NB4 (cell line): Measurements from ENCODE around the gene ZYX.

ENCODE experiments used
- POLR2A ChIP-seq: IDR thresholded peaks from 2 replicates; pipeline ENCODE4 v1.6.1; 2011; ENCODE audit warnings: mild to moderate bottlenecking; ENCODE audit not compliant: insufficient read length; ENCODE audit errors: extremely low read depth
- TF ChIP-seq, protein P1 (sequence below): IDR thresholded peaks from one replicate; pipeline ENCODE4 v1.5.1; 2012; ENCODE audit warnings: low read depth, low read length
- TF ChIP-seq, protein P2 (sequence below): IDR thresholded peaks from 2 replicates; pipeline ENCODE4 v1.6.1; 2011; ENCODE audit warnings: low read depth, low read length

DNA sequence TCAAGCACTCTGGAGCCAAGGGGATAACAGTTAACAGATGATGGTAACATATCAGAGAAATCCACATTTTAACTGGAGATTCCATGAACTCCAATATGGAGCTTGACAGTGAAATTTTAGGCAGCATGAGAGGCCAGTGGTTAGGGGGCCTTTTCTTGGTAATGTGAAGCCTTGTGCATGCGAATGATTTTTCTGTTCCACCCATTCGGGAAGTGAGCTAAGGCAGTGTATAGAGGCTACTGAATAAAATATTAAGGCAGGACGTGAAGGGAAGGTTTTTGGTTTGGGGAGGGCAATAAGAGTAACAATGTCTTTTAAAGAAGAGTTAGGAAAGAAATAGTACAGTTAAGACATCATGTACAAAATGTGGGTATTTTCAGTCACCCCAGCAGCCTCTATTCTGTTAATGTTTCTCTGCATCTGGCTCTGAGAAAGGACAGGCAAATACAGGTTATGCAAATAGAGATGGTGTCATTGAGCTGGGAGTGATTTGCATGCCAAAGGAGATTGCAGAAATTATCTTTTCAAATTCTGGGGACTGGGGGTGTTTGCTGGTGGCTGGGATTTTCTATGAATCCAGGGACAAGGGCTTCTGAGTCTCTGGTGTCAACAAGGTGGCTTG lies 55.3 kb downstream of the ZYX start:
- TF ChIP-seq, protein P1, sequence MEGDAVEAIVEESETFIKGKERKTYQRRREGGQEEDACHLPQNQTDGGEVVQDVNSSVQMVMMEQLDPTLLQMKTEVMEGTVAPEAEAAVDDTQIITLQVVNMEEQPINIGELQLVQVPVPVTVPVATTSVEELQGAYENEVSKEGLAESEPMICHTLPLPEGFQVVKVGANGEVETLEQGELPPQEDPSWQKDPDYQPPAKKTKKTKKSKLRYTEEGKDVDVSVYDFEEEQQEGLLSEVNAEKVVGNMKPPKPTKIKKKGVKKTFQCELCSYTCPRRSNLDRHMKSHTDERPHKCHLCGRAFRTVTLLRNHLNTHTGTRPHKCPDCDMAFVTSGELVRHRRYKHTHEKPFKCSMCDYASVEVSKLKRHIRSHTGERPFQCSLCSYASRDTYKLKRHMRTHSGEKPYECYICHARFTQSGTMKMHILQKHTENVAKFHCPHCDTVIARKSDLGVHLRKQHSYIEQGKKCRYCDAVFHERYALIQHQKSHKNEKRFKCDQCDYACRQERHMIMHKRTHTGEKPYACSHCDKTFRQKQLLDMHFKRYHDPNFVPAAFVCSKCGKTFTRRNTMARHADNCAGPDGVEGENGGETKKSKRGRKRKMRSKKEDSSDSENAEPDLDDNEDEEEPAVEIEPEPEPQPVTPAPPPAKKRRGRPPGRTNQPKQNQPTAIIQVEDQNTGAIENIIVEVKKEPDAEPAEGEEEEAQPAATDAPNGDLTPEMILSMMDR = no peak
- TF ChIP-seq, protein P2, sequence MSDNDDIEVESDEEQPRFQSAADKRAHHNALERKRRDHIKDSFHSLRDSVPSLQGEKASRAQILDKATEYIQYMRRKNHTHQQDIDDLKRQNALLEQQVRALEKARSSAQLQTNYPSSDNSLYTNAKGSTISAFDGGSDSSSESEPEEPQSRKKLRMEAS = no peak
- no peak for TF ChIP-seq POLR2A
